GM19452 (cell line): ENCODE results near the gene PUSL1.

Experiments
- ATAC-seq: cut with Tn5 transposase; IDR thresholded peaks from one replicate; pipeline ENCODE4 v1.9.1; 2021; ENCODE audit not compliant: unreplicated experiment

The PUSL1 gene

GRCh38 chr1:1278620-1279019 lies 29.8 kb upstream of the PUSL1 start:
- ATAC-seq = no peak

GRCh38 chr1:1279028-1279427 lies 29.4 kb upstream of the PUSL1 start:
- no peak for ATAC-seq

GRCh38 chr1:1280782-1281481 lies 27.5 kb upstream of the PUSL1 start:
- no peak for ATAC-seq

GRCh38 chr1:1281533-1282321 lies 26.7 kb upstream of the PUSL1 start:
- ATAC-seq = no peak

- ATAC-seq = no peak
Observed at GRCh38 chr1:1282998-1283397, 25.4 kb upstream of the PUSL1 start.

- no peak for ATAC-seq
Observed at GRCh38 chr1:1283821-1284220, 24.6 kb upstream of the PUSL1 start.

GRCh38 chr1:1284221-1285101 lies 23.9 kb upstream of the PUSL1 start:
- ATAC-seq = no peak

GRCh38 chr1:1285102-1285571 lies 23.3 kb upstream of the PUSL1 start:
- no peak for ATAC-seq

- ATAC-seq = no peak
Observed at GRCh38 chr1:1285611-1286311, 22.6 kb upstream of the PUSL1 start.

- ATAC-seq = no peak
Observed at GRCh38 chr1:1286313-1287261, 21.8 kb upstream of the PUSL1 start.

GRCh38 chr1:1287288-1288110 lies 20.9 kb upstream of the PUSL1 start:
- no peak for ATAC-seq

- ATAC-seq = no peak
Observed at GRCh38 chr1:1290238-1290731, 18.1 kb upstream of the PUSL1 start.

- ATAC-seq = no peak
Observed at GRCh38 chr1:1291023-1291528, 17.3 kb upstream of the PUSL1 start.

- ATAC-seq = no peak
Observed at GRCh38 chr1:1291548-1292441, 16.6 kb upstream of the PUSL1 start.

GRCh38 chr1:1292442-1292779 lies 16.0 kb upstream of the PUSL1 start:
- no peak for ATAC-seq

GRCh38 chr1:1292851-1293250 lies 15.5 kb upstream of the PUSL1 start:
- no peak for ATAC-seq
